Panc1 (cell line): ENCODE data around the gene RARA. TPM values are rescaled to one million over a fixed set of nuclear protein-coding genes. Genes with fewer than 3 reads are reported as not detected.

Experiments
- ATAC-seq: fragments of 200-7000 bp; cut with Tn5 transposase; 2 replicates; pipeline ENCODE4 v1.9.1; 2020; ENCODE audit warnings: mild to moderate bottlenecking, moderate library complexity
- BruUV-seq: library from RNA; stranded (reverse); fragments of 400-500 nt; replicated peaks from 2 replicates; lab custom pipeline; 2021; lab: Mats Ljungman, UMichigan
- CTCF ChIA-PET: fragments of 300-600 bp; sonication (Branson Sonifier 250); formaldehyde crosslinking; loops from one replicate; lab custom pipeline; 2022; ENCODE audit warnings: antibody characterized with exemption; lab: Charles Lee
- POLR2A ChIA-PET: fragments of 300-600 bp; sonication (Branson Sonifier 250); formaldehyde crosslinking; loops from one replicate; lab custom pipeline; 2022; ENCODE audit warnings: antibody characterized with exemption; lab: Charles Lee
- DNase-seq: peaks from one replicate; pipeline ENCODE4 v3.0.0-alpha.2; 2010; ENCODE audit warnings: low read depth, low spot score
- H3K27ac ChIP-seq: 2 replicates; pipeline ENCODE4 v1.5.1; 2011; ENCODE audit warnings: mild to moderate bottlenecking, low read length, inconsistent platforms
- H3K27me3 ChIP-seq: fragments of 200-500 bp; sonication (Bioruptor generic); 2 replicates; pipeline ENCODE4 v1.6.0; 2014; ENCODE audit warnings: low read length, inconsistent platforms; ENCODE audit not compliant: control insufficient read depth, insufficient read depth
- H3K36me3 ChIP-seq: fragments of 200-500 bp; sonication (Bioruptor generic); 2 replicates; pipeline ENCODE4 v1.5.1; 2014; ENCODE audit warnings: inconsistent platforms, mild to moderate bottlenecking, low read length, moderate library complexity; ENCODE audit not compliant: control insufficient read depth, insufficient read depth
- H3K4me1 ChIP-seq: 2 replicates; pipeline ENCODE4 v1.5.1; 2011; ENCODE audit warnings: inconsistent platforms, mild to moderate bottlenecking, low read length, moderate library complexity; ENCODE audit not compliant: control insufficient read depth, insufficient read depth
- H3K4me3 ChIP-seq, 2 experiments: 2 replicates each; pipeline ENCODE4 v1.5.1; 2011 to 2012; ENCODE audit warnings: low read depth in 2 of 2, low read length in 2 of 2, mild to moderate bottlenecking in 2 of 2, inconsistent platforms in 1 of 2, moderate library complexity in 1 of 2
- H3K9me3 ChIP-seq: fragments of 200-500 bp; sonication (Bioruptor generic); 2 replicates; pipeline ENCODE4 v1.5.1; 2014; ENCODE audit warnings: low read depth, mild to moderate bottlenecking, inconsistent platforms, low read length, moderate library complexity; ENCODE audit not compliant: control insufficient read depth, insufficient read depth
- POLR2AphosphoS5 ChIP-seq: IDR thresholded peaks from 2 replicates; pipeline ENCODE4 v1.6.1; 2012; ENCODE audit warnings: mild to moderate bottlenecking, low read depth, low read length, moderate library complexity
- REST ChIP-seq, 2 experiments: IDR thresholded peaks; 2 replicates each; pipeline ENCODE4 v1.6.1; 2011 to 2012; ENCODE audit warnings: low read depth in 2 of 2, control low read depth in 1 of 2, low read length in 1 of 2, mild to moderate bottlenecking in 1 of 2, moderate library complexity in 1 of 2; ENCODE audit not compliant: insufficient read depth in 1 of 2
- SIN3A ChIP-seq: IDR thresholded peaks from 2 replicates; pipeline ENCODE4 v1.6.1; 2012; ENCODE audit warnings: low read depth, mild to moderate bottlenecking, low read length, moderate library complexity, borderline replicate concordance; ENCODE audit not compliant: insufficient read depth
- TCF7L2 ChIP-seq: IDR thresholded peaks from 2 replicates; pipeline ENCODE4 v1.6.1; 2011; ENCODE audit warnings: mild to moderate bottlenecking, low read depth, low read length, inconsistent platforms
- in situ Hi-C: cut with HindIII; loops from 2 replicates; pipeline ENCODE4 v1.10.0; 2016; ENCODE audit warnings: low sequenced_read_pairs, low pct_unique_long_range_greater_than_20kb
- intact Hi-C: fragments of 100-400 bp; cut with micrococcal nuclease; formaldehyde crosslinking; loops from one replicate; pipeline ENCODE4 v1.10.0; 2022; ENCODE audit not compliant: unreplicated experiment
- total RNA-seq: library from RNA; stranded (reverse); gene quantifications from one replicate; pipeline ENCODE4 v1.2.1, GENCODE V29; 2021; ENCODE audit not compliant: unreplicated experiment
- TF ChIP-seq, protein P1 (sequence below): fragments of 450-650 bp; IDR thresholded peaks from 2 replicates; pipeline ENCODE4 v1.5.1; 2017; ENCODE audit warnings: mild to moderate bottlenecking

Gene RARA
- total RNA-seq, 1 experiment from 2014 or later = 55.6 TPM

DNA sequence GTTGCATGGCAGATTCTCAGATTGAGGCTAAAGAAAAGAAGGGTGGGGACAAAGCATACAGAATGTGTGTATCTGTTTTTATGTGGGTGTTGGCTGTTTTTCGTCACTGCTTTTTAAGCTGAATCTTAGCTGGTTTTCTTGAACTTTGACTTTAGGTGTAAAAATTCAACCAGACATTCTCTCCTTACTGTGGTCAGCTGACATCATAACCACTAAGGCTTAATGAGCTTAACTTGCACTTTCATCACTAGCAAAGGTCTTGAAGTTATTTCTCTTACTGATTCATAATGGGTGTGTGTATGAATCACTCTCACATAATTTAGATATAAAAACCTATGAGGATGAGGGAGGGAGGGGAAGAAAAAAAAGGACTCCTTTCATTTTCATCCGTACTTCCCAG is 25.3 kb upstream of the RARA start:
- intact Hi-C loops = no loop called here
- no peak for ATAC-seq
- CTCF ChIA-PET = no interaction called here

GRCh38 chr17:40284085-40284713 is 24.8 kb upstream of the RARA start:
- ATAC-seq (no peak), DNase-seq (no peak)
- ChIA-PET CTCF (interaction anchor here (0.6 kb wide), 1 partner anchor 86 kb away, joined by 3 read pairs; no protein-coding TSS in a partner anchor), POLR2A (no interaction called here)
- no TSS peak for BruUV-seq
- H3K9me3 ChIP-seq = no peaks in the 10 kb centered on the region
- no peak overlapping the region for H3K27ac ChIP-seq
- intact Hi-C loops = no loop called here
- H3K27me3 ChIP-seq = no peaks in the 10 kb centered on the region
- TF ChIP-seq REST (IDR thresholded peaks at IDR 0.05; ENCODE audit: insufficient read depth in 1 of 2, low read depth in 2 of 2, low read length in 1 of 2) (no peak), POLR2AphosphoS5 (no peak), SIN3A (no peak), TCF7L2 (no peak)
- TF ChIP-seq, protein P1, sequence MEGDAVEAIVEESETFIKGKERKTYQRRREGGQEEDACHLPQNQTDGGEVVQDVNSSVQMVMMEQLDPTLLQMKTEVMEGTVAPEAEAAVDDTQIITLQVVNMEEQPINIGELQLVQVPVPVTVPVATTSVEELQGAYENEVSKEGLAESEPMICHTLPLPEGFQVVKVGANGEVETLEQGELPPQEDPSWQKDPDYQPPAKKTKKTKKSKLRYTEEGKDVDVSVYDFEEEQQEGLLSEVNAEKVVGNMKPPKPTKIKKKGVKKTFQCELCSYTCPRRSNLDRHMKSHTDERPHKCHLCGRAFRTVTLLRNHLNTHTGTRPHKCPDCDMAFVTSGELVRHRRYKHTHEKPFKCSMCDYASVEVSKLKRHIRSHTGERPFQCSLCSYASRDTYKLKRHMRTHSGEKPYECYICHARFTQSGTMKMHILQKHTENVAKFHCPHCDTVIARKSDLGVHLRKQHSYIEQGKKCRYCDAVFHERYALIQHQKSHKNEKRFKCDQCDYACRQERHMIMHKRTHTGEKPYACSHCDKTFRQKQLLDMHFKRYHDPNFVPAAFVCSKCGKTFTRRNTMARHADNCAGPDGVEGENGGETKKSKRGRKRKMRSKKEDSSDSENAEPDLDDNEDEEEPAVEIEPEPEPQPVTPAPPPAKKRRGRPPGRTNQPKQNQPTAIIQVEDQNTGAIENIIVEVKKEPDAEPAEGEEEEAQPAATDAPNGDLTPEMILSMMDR = no peak
- in situ Hi-C loops = no loop called here
- H3K4me3 ChIP-seq = no peak overlapping the region
- H3K4me1 ChIP-seq = peaks cover 4% of the 10 kb centered on the region
- H3K36me3 ChIP-seq = no peaks in the 10 kb centered on the region; the same call in 1 of the 2 replicates

More for the DNA sequence above, 25.3 kb upstream of the RARA start:
- TF ChIP-seq REST (IDR thresholded peaks at IDR 0.05; ENCODE audit: insufficient read depth in 1 of 2, low read depth in 2 of 2, low read length in 1 of 2) (no peak), POLR2AphosphoS5 (no peak), SIN3A (no peak), TCF7L2 (no peak)
- TF ChIP-seq, protein P1 = no peak
- Histone ChIP-seq H3K4me1 (no peaks in the 10 kb centered on the region), H3K4me3 (no peak overlapping the region), H3K9me3 (no peaks in the 10 kb centered on the region), H3K27ac (no peak overlapping the region), H3K36me3 (no peaks in the 10 kb centered on the region; the same call in 1 of the 2 replicates), H3K27me3 (no peaks in the 10 kb centered on the region)
- DNase-seq = no peak
- in situ Hi-C loops = no loop called here
- BruUV-seq = no TSS peak
- POLR2A ChIA-PET = interaction anchor here (0.5 kb wide), 1 partner anchor 20 kb away, joined by 12 read pairs; no protein-coding TSS in a partner anchor
